H1 (cell line): ENCODE results near the gene CEACAM16. TPM values are rescaled to one million over a fixed set of nuclear protein-coding genes. Genes with fewer than 3 reads are reported as not detected.

Source experiments
- CTCF ChIA-PET: fragments of 300-600 bp; sonication (Branson Sonifier 250); formaldehyde crosslinking; loops from one replicate; lab custom pipeline; 2021; ENCODE audit not compliant: partially characterized antibody; lab: Charles Lee
- POLR2A ChIA-PET: fragments of 300-600 bp; sonication (Branson Sonifier 250); formaldehyde crosslinking; loops from one replicate; lab custom pipeline; 2021; ENCODE audit warnings: inconsistent platforms; ENCODE audit not compliant: partially characterized antibody; lab: Charles Lee
- DNase-seq, 2 experiments: peaks; one replicate each; pipeline versions ENCODE4 v3.0.0 to v3.0.0-alpha.2; 2010 to 2022; ENCODE audit warnings: low spot score in 2 of 2, low read depth in 1 of 2, mixed read lengths in 1 of 2
- FAIRE-seq: peaks from 2 replicates; lab custom pipeline; 2011; peaks lifted over from hg19 to GRCh38; lab: Jason Lieb, UNC
- H2AFZ ChIP-seq: 2 replicates; pipeline ENCODE4 v1.8.1; 2012; ENCODE audit warnings: low read length, inconsistent platforms
- H2AK5ac ChIP-seq: 2 replicates; pipeline ENCODE4 v1.6.1; 2013; ENCODE audit warnings: low read depth, low read length
- H2BK120ac ChIP-seq: replicated peaks from 2 replicates; pipeline ENCODE3; 2013; ENCODE audit warnings: low read depth, low read length, inconsistent platforms
- H2BK12ac ChIP-seq: 2 replicates; pipeline ENCODE4 v1.6.1; 2013; ENCODE audit warnings: low read depth, low read length
- H2BK15ac ChIP-seq: 2 replicates; pipeline ENCODE4 v1.6.1; 2013; ENCODE audit warnings: low read length
- H2BK20ac ChIP-seq: 2 replicates; pipeline ENCODE4 v1.6.1; 2013; ENCODE audit warnings: low read length
- H2BK5ac ChIP-seq: 2 replicates; pipeline ENCODE4 v1.6.1; 2013; ENCODE audit warnings: low read depth, low read length
- H3K14ac ChIP-seq: 2 replicates; pipeline ENCODE4 v1.6.1; 2013; ENCODE audit warnings: inconsistent platforms; ENCODE audit not compliant: insufficient read length
- H3K18ac ChIP-seq: 2 replicates; pipeline ENCODE4 v1.6.1; 2013; ENCODE audit warnings: low read length; ENCODE audit errors: extremely low read depth
- H3K23ac ChIP-seq: 2 replicates; pipeline ENCODE4 v1.6.1; 2013; ENCODE audit warnings: inconsistent platforms; ENCODE audit not compliant: insufficient read length
- H3K23me2 ChIP-seq: 2 replicates; pipeline ENCODE4 v1.6.1; 2013; ENCODE audit warnings: low read depth, low read length
- H3K27ac ChIP-seq: 2 replicates; pipeline ENCODE4 v1.6.1; 2011; ENCODE audit warnings: low read depth, low read length, inconsistent platforms
- H3K27me3 ChIP-seq, 4 experiments: replicated peaks in 1 of 4; 1 replicate in 1 of 4; 2 replicates in 3 of 4; pipeline versions ENCODE4 v1.6.1 to v1.8.1; 2011 to 2013; ENCODE audit warnings: low read length in 3 of 4, mild to moderate bottlenecking in 3 of 4, inconsistent platforms in 2 of 4, mixed read lengths in 2 of 4, moderate library complexity in 1 of 4; ENCODE audit not compliant: control insufficient read depth in 3 of 4, insufficient read depth in 3 of 4; ENCODE audit errors: extremely low read depth in 1 of 4
- H3K36me3 ChIP-seq, 4 experiments: 2 replicates each; pipeline versions ENCODE4 v1.6.1 to v1.8.1; 2011 to 2013; ENCODE audit warnings: mild to moderate bottlenecking in 4 of 4, low read length in 3 of 4, moderate library complexity in 2 of 4, control low read depth in 1 of 4, inconsistent platforms in 1 of 4; ENCODE audit not compliant: insufficient read depth in 4 of 4, control insufficient read depth in 2 of 4
- H3K4ac ChIP-seq: replicated peaks from 2 replicates; pipeline ENCODE3; 2013; ENCODE audit warnings: low read length, low read depth, mixed read lengths, inconsistent platforms; ENCODE audit not compliant: insufficient read length
- H3K4me1 ChIP-seq, 4 experiments: replicated peaks in 1 of 4; 1 replicate in 1 of 4; 2 replicates in 3 of 4; pipeline versions ENCODE4 v1.6.1 to v1.8.1; 2011 to 2013; ENCODE audit warnings: low read length in 3 of 4, inconsistent platforms in 2 of 4, mixed read lengths in 1 of 4; ENCODE audit not compliant: insufficient read depth in 4 of 4, control insufficient read depth in 3 of 4
- H3K4me2 ChIP-seq, 2 experiments: 2 replicates each; pipeline versions ENCODE4 v1.6.1 to v1.8.1; 2011 to 2013; ENCODE audit warnings: low read depth in 2 of 2, low read length in 2 of 2, control low read depth in 1 of 2, inconsistent platforms in 1 of 2, mild to moderate bottlenecking in 1 of 2; ENCODE audit not compliant: insufficient read depth in 1 of 2
- H3K4me3 ChIP-seq, 4 experiments: fragments of 200-600, 300-600 bp in 1 of 4; sonication (generic), shearing (Covaris generic), sonication (Bioruptor Twin) in 1 of 4; 2 replicates each; pipeline versions ENCODE4 v1.5.1 to v1.8.1; 2011 to 2016; ENCODE audit warnings: low read length in 4 of 4, low read depth in 3 of 4, control low read depth in 2 of 4, inconsistent platforms in 2 of 4, mild to moderate bottlenecking in 2 of 4, mixed read lengths in 1 of 4, moderate library complexity in 1 of 4; ENCODE audit not compliant: insufficient read depth in 2 of 4; ENCODE audit errors: extremely low read depth in 1 of 4
- H3K56ac ChIP-seq: replicated peaks from 2 replicates; pipeline ENCODE3; 2013; ENCODE audit warnings: low read depth, mild to moderate bottlenecking, mixed read lengths, low read length, inconsistent platforms; ENCODE audit not compliant: insufficient read length
- H3K79me1 ChIP-seq: 2 replicates; pipeline ENCODE4 v1.6.1; 2013; ENCODE audit warnings: low read depth, low read length, control low read depth
- H3K79me2 ChIP-seq, 2 experiments: 2 replicates each; pipeline versions ENCODE4 v1.6.1 to v1.8.1; 2012 to 2013; ENCODE audit warnings: low read length in 2 of 2, mild to moderate bottlenecking in 2 of 2, inconsistent platforms in 1 of 2; ENCODE audit not compliant: insufficient read depth in 2 of 2, control insufficient read depth in 1 of 2
- H3K9ac ChIP-seq, 4 experiments: replicated peaks in 1 of 4; 1 replicate in 1 of 4; 2 replicates in 3 of 4; pipeline versions ENCODE4 v1.6.1 to v1.8.1; 2011 to 2013; ENCODE audit warnings: low read depth in 3 of 4, low read length in 3 of 4, control low read depth in 2 of 4, mild to moderate bottlenecking in 2 of 4, moderate library complexity in 2 of 4, inconsistent platforms in 1 of 4; ENCODE audit errors: extremely low read depth in 1 of 4
- H3K9me3 ChIP-seq, 2 experiments: 2 replicates each; pipeline versions ENCODE4 v1.6.1 to v1.8.1; 2012 to 2013; ENCODE audit warnings: mild to moderate bottlenecking in 2 of 2, moderate library complexity in 2 of 2, control low read depth in 1 of 2, inconsistent platforms in 1 of 2, low read depth in 1 of 2, low read length in 1 of 2, mixed read lengths in 1 of 2; ENCODE audit not compliant: insufficient read depth in 2 of 2
- H4K20me1 ChIP-seq, 2 experiments: replicated peaks in 1 of 2; 2 replicates each; pipeline versions ENCODE3 to v1.8.1; 2011 to 2013; ENCODE audit warnings: inconsistent platforms in 2 of 2, low read length in 2 of 2, mild to moderate bottlenecking in 1 of 2; ENCODE audit not compliant: insufficient read depth in 2 of 2, control insufficient read depth in 1 of 2
- H4K5ac ChIP-seq: 2 replicates; pipeline ENCODE4 v1.6.1; 2013; ENCODE audit warnings: low read length, low read depth, mixed read lengths, inconsistent platforms; ENCODE audit not compliant: insufficient read length
- H4K8ac ChIP-seq: 2 replicates; pipeline ENCODE4 v1.8.0; 2013; ENCODE audit warnings: mild to moderate bottlenecking, moderate library complexity, low read length, inconsistent platforms; ENCODE audit not compliant: insufficient read depth; ENCODE audit errors: extremely low read depth
- H4K91ac ChIP-seq: replicated peaks from 2 replicates; pipeline ENCODE3; 2013; ENCODE audit warnings: low read length, mixed read lengths, inconsistent platforms; ENCODE audit not compliant: insufficient read length
- ASH2L ChIP-seq: fragments of 200-600, 300-600 bp; sonication (generic); IDR thresholded peaks from one replicate; pipeline ENCODE4 v1.7.1; 2017; ENCODE audit warnings: low read length
- BACH1 ChIP-seq: IDR thresholded peaks from 2 replicates; pipeline ENCODE4 v1.6.1; 2012; ENCODE audit warnings: low read length, improper control_type of control experiment
- BRCA1 ChIP-seq: IDR thresholded peaks from 2 replicates; pipeline ENCODE4 v1.6.1; 2012; ENCODE audit warnings: low read depth, low read length, improper control_type of control experiment
- RNF2 ChIP-seq: fragments of 200-900, 300-1000 bp; sonication (generic); IDR thresholded peaks from 2 replicates; pipeline ENCODE4 v1.7.1; 2016; ENCODE audit warnings: borderline replicate concordance, low read depth, mild to moderate bottlenecking, antibody characterized with exemption, low read length; ENCODE audit not compliant: poor library complexity, severe bottlenecking; ENCODE audit errors: missing control alignments
- SRF ChIP-seq: IDR thresholded peaks from 2 replicates; pipeline ENCODE4 v1.6.1; 2011; ENCODE audit warnings: mild to moderate bottlenecking, low read depth, low read length, moderate library complexity
- WGBS, 2 experiments: shearing (Covaris generic) in 1 of 2; methylation state at CpG; one replicate each; pipeline versions ENCODE4 v1.1.6 to v1.1.7; 2013 to 2015; ENCODE audit warnings: low lambda C conversion rate in 2 of 2, mixed read lengths in 2 of 2, inconsistent platforms in 1 of 2, low coverage in 1 of 2, missing lambda C conversion rate in 1 of 2; ENCODE audit not compliant: insufficient replicate concordance in 2 of 2, insufficient coverage in 1 of 2, insufficient read length in 1 of 2; ENCODE audit errors: extremely low coverage in 1 of 2, missing lambda C conversion rate in 1 of 2; 5-methylcytosine and 5-hydroxymethylcytosine counted together
- polyA plus RNA-seq, 7 experiments: library from polyadenylated mRNA; depleted of rRNA in 3 of 7; stranded (reverse) in 5 of 7; unstranded in 2 of 7; fragments of >200 nt in 5 of 7; fragments of 200-250 nt in 2 of 7; gene quantifications; 1 replicate in 5 of 7; 2 replicates in 1 of 7; 4 replicates in 1 of 7; pipeline versions ENCODE4 v1.2.1 to v1.2.3, GENCODE V29; 2011 to 2013; ENCODE audit warnings: missing spikeins in 2 of 7, mixed read lengths in 2 of 7
- total RNA-seq: library from RNA; stranded (reverse); fragmentation: NEBNext Ultra II Directional; extraction: Animal tissue kit (Norgen Biotek cat#: 25700); gene quantifications from 2 replicates; pipeline ENCODE4 v1.2.1, GENCODE V29; 2021

CEACAM16 gene
- total and polyA plus RNA-seq, 2 of the 8 experiments (the other 6 are each of a cell fraction or from before 2014, with no cell fraction given), result not detected

GRCh38 chr19:44672226-44672625 is 26.7 kb upstream of the CEACAM16 start:
- H2AFZ ChIP-seq, result no peak overlapping the region
- H3K4me1 ChIP-seq, result no peaks in the 10 kb centered on the region
- H3K27me3 ChIP-seq, result no peaks in the 10 kb centered on the region
- H3K18ac ChIP-seq, result no peak overlapping the region
- H4K20me1 ChIP-seq, result no peaks in the 10 kb centered on the region
- POLR2A ChIA-PET, result interaction anchor here (0.6 to 1.4 kb wide), 3 partner anchors 9 to 57 kb away, joined by 3 to 5 read pairs (median 4); no protein-coding TSS in a partner anchor
- no peak overlapping the region for H4K91ac ChIP-seq
- H3K23ac ChIP-seq, result no peak overlapping the region
- TF ChIP-seq SRF (peak; percentile 32; the same call in 1 of the 2 replicates), BRCA1 (no peak), BACH1 (no peak), ASH2L (no peak), RNF2 (no peak)
- H3K79me2 ChIP-seq, result no peaks in the 10 kb centered on the region
- H3K79me1 ChIP-seq, result no peaks in the 10 kb centered on the region
- H4K5ac ChIP-seq, result no peak overlapping the region
- no peak for DNase-seq
- H2BK15ac ChIP-seq, result no peak overlapping the region
- CTCF ChIA-PET, result interaction anchor here (0.6 to 2.0 kb wide), 9 partner anchors 9 to 271 kb away, joined by 3 to 6 read pairs (median 4); no protein-coding TSS in a partner anchor
- H2BK20ac ChIP-seq, result no peak overlapping the region
- no peak overlapping the region for H3K9ac ChIP-seq
- no peak overlapping the region for H3K4me3 ChIP-seq
- WGBS, 2 experiments, result 83% methylated on average over 1 of the region's 1 CpG; no CpG with 5 or more reads in 1 of the 2 experiments
- H3K56ac ChIP-seq, result no peak overlapping the region
- H3K4ac ChIP-seq, result no peak overlapping the region
- no peak overlapping the region for H3K4me2 ChIP-seq
- no peak overlapping the region for H2AK5ac ChIP-seq
- no peak overlapping the region; the same call in 1 of the 2 replicates for H4K8ac ChIP-seq
- H2BK5ac ChIP-seq, result no peak overlapping the region
- FAIRE-seq, result no peak
- H2BK12ac ChIP-seq, result no peak overlapping the region
- no peaks in the 10 kb centered on the region for H3K9me3 ChIP-seq
- no peak overlapping the region for H3K14ac ChIP-seq
- no peak overlapping the region for H3K27ac ChIP-seq
- no peaks in the 10 kb centered on the region for H3K36me3 ChIP-seq
- no peak overlapping the region for H2BK120ac ChIP-seq
- no peaks in the 10 kb centered on the region for H3K23me2 ChIP-seq
